GM12878 (cell line): ENCODE results near the gene CSNK1G3. TPM values are rescaled to one million over a fixed set of nuclear protein-coding genes. Genes with fewer than 3 reads are reported as not detected.

Experiments used
- POU2F2 ChIP-seq: IDR thresholded peaks from 3 replicates; pipeline ENCODE4 v1.6.1; 2011; ENCODE audit warnings: low read depth, mild to moderate bottlenecking, low read length, borderline replicate concordance
- SKIL ChIP-seq: fragments of 450-650 bp; IDR thresholded peaks from 2 replicates; pipeline ENCODE4 v1.6.1; 2017; ENCODE audit warnings: mild to moderate bottlenecking, low read depth, inconsistent platforms; ENCODE audit not compliant: poor library complexity, severe bottlenecking
- polyA plus RNA-seq, 11 experiments: library from polyadenylated mRNA; depleted of rRNA in 4 of 11; unstranded in 6 of 11; stranded (reverse) in 5 of 11; fragments of >200 nt; fragmentation: Nextera tagmentation in 4 of 11; fragmentation: Illumina TruSeq in 1 of 11; extraction: Ambion mirVana in 4 of 11; extraction: Trizol in 1 of 11; gene quantifications; 1 replicate in 1 of 11; 2 replicates in 10 of 11; pipeline versions ENCODE4 v1.2.1 to v1.2.3, GENCODE V29; 2011 to 2016; ENCODE audit warnings: inconsistent platforms in 2 of 11, missing spikeins in 2 of 11, low read depth in 1 of 11
- total RNA-seq, 4 experiments: library from RNA; depleted of rRNA in 3 of 4; stranded (reverse); fragments of >200 nt in 3 of 4; fragmentation: Illumina TruSeq in 1 of 4; extraction: Trizol in 1 of 4; gene quantifications; 2 replicates each; pipeline versions ENCODE4 v1.2.1 to v1.2.3, GENCODE V29; 2013 to 2021
- TF ChIP-seq, protein P1 (sequence below): IDR thresholded peaks from 2 replicates; pipeline ENCODE4 v1.6.1; 2012; ENCODE audit warnings: improper control_type of control experiment, low read depth, low read length; ENCODE audit not compliant: insufficient replicate concordance
- TF ChIP-seq, protein P2 (sequence below): IDR thresholded peaks from 2 replicates; pipeline ENCODE4 v1.6.1; 2012; ENCODE audit warnings: low read depth, low read length, improper control_type of control experiment

Gene CSNK1G3
- total and polyA plus RNA-seq, 10 of the 15 experiments (the other 5 are each of a cell fraction or from before 2014, with no cell fraction given) = 7.4 to 24.1 (median 17.9) TPM

GRCh38 chr5:123530728-123531127, 18.8 kb downstream of the CSNK1G3 start (continued):
- TF ChIP-seq, protein P1, sequence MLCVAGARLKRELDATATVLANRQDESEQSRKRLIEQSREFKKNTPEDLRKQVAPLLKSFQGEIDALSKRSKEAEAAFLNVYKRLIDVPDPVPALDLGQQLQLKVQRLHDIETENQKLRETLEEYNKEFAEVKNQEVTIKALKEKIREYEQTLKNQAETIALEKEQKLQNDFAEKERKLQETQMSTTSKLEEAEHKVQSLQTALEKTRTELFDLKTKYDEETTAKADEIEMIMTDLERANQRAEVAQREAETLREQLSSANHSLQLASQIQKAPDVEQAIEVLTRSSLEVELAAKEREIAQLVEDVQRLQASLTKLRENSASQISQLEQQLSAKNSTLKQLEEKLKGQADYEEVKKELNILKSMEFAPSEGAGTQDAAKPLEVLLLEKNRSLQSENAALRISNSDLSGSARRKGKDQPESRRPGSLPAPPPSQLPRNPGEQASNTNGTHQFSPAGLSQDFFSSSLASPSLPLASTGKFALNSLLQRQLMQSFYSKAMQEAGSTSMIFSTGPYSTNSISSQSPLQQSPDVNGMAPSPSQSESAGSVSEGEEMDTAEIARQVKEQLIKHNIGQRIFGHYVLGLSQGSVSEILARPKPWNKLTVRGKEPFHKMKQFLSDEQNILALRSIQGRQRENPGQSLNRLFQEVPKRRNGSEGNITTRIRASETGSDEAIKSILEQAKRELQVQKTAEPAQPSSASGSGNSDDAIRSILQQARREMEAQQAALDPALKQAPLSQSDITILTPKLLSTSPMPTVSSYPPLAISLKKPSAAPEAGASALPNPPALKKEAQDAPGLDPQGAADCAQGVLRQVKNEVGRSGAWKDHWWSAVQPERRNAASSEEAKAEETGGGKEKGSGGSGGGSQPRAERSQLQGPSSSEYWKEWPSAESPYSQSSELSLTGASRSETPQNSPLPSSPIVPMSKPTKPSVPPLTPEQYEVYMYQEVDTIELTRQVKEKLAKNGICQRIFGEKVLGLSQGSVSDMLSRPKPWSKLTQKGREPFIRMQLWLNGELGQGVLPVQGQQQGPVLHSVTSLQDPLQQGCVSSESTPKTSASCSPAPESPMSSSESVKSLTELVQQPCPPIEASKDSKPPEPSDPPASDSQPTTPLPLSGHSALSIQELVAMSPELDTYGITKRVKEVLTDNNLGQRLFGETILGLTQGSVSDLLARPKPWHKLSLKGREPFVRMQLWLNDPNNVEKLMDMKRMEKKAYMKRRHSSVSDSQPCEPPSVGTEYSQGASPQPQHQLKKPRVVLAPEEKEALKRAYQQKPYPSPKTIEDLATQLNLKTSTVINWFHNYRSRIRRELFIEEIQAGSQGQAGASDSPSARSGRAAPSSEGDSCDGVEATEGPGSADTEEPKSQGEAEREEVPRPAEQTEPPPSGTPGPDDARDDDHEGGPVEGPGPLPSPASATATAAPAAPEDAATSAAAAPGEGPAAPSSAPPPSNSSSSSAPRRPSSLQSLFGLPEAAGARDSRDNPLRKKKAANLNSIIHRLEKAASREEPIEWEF = no peak
- TF ChIP-seq, protein P2, sequence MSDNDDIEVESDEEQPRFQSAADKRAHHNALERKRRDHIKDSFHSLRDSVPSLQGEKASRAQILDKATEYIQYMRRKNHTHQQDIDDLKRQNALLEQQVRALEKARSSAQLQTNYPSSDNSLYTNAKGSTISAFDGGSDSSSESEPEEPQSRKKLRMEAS = no peak
- TF ChIP-seq SKIL = no peak
- no peak for TF ChIP-seq POU2F2
